HL-60/S4 treated with phorbol 12-myristate 13-acetate at 8.2 ng/mL for 4 days and 3 days (cell line): ENCODE measurements around the gene PLEKHJ1.

Source experiments
- in situ Hi-C: fragments of 300-500 bp; cut with MboI; formaldehyde crosslinking; loops from 2 replicates; pipeline ENCODE4 v1.15.0; 2022; ENCODE audit warnings: low sequenced_read_pairs

PLEKHJ1 gene

GRCh38 chr19:2249880-2250765 is 14.0 kb upstream of the PLEKHJ1 start:
- in situ Hi-C loops: no loop called here

- in situ Hi-C loops: no loop called here
Measured at GRCh38 chr19:2249010-2249866, 13.1 kb upstream of the PLEKHJ1 start, which contains the start of gene AMH. Gene AMH, plus strand, starts transcription at chr19:2249323. Its CDS starts 10 bp downstream, at chr19:2249333.

- in situ Hi-C loops: no loop called here
Measured at GRCh38 chr19:2248136-2249009, 12.2 kb upstream of the PLEKHJ1 start.

GRCh38 chr19:2247433-2248101 is 11.4 kb upstream of the PLEKHJ1 start:
- in situ Hi-C loops: no loop called here

GRCh38 chr19:2246801-2247361 is 10.8 kb upstream of the PLEKHJ1 start:
- in situ Hi-C loops: no loop called here

GRCh38 chr19:2246014-2246620 is 10.0 kb upstream of the PLEKHJ1 start:
- in situ Hi-C loops: no loop called here

- in situ Hi-C loops: no loop called here
Measured at GRCh38 chr19:2245273-2245672, 9.1 kb upstream of the PLEKHJ1 start.

- in situ Hi-C loops: no loop called here
Measured at GRCh38 chr19:2244486-2244885, 8.4 kb upstream of the PLEKHJ1 start.

- in situ Hi-C loops: no loop called here
Measured at GRCh38 chr19:2244125-2244411, 7.9 kb upstream of the PLEKHJ1 start.

- in situ Hi-C loops: no loop called here
Measured at GRCh38 chr19:2243274-2244124, 7.4 kb upstream of the PLEKHJ1 start.

GRCh38 chr19:2242816-2243215 is 6.7 kb upstream of the PLEKHJ1 start:
- in situ Hi-C loops: no loop called here

- in situ Hi-C loops: no loop called here
Measured at GRCh38 chr19:2242092-2242537, 6.0 kb upstream of the PLEKHJ1 start.

- in situ Hi-C loops: no loop called here
Measured at GRCh38 chr19:2240881-2241760, 5.0 kb upstream of the PLEKHJ1 start.

- in situ Hi-C loops: no loop called here
Measured at GRCh38 chr19:2239771-2240770, 3.9 kb upstream of the PLEKHJ1 start.

GRCh38 chr19:2239173-2239572 is 3.0 kb upstream of the PLEKHJ1 start:
- in situ Hi-C loops: no loop called here

- in situ Hi-C loops: no loop called here
Measured at GRCh38 chr19:2237869-2238153, 1.7 kb upstream of the PLEKHJ1 start.
